Smooth muscle cell (in vitro differentiated cells): ENCODE measurements around the gene SHQ1. TPM values are rescaled to one million over a fixed set of nuclear protein-coding genes. Genes with fewer than 3 reads are reported as not detected.

Source experiments
- DNase-seq: peaks from one replicate; lab custom pipeline; 2025; ENCODE audit not compliant: unreplicated experiment; lab: John Stamatoyannopoulos, UW
- H2AFZ ChIP-seq: fragments of 200-600 bp; sonication (generic); 2 replicates; pipeline ENCODE4 v1.6.0; 2016; ENCODE audit warnings: antibody characterized with exemption, low read depth, mild to moderate bottlenecking
- H3F3A ChIP-seq: fragments of 200-600 bp; sonication (generic); 2 replicates; pipeline ENCODE4 v1.6.0; 2017; ENCODE audit warnings: antibody characterized with exemption, low read depth
- H3K27ac ChIP-seq: fragments of 200-600 bp; sonication (generic); 2 replicates; pipeline ENCODE4 v1.5.1; 2016; ENCODE audit warnings: low read depth, mild to moderate bottlenecking
- H3K27me3 ChIP-seq: fragments of 200-600 bp; sonication (generic); 2 replicates; pipeline ENCODE4 v1.6.1; 2016; ENCODE audit warnings: low read depth, mild to moderate bottlenecking
- H3K36me3 ChIP-seq: fragments of 200-600 bp; sonication (generic); 2 replicates; pipeline ENCODE4 v1.5.1; 2016; ENCODE audit warnings: low read depth
- H3K4me1 ChIP-seq: fragments of 200-600 bp; sonication (generic); 2 replicates; pipeline ENCODE4 v1.5.1; 2016; ENCODE audit warnings: low read depth
- H3K4me2 ChIP-seq: fragments of 200-600 bp; sonication (generic); 2 replicates; pipeline ENCODE4 v1.6.0; 2016; ENCODE audit warnings: mild to moderate bottlenecking
- H3K4me3 ChIP-seq: fragments of 200-600 bp; sonication (generic); 2 replicates; pipeline ENCODE4 v1.5.1; 2016; ENCODE audit warnings: mild to moderate bottlenecking
- H3K79me2 ChIP-seq: fragments of 200-600 bp; sonication (generic); 2 replicates; pipeline ENCODE4 v1.6.0; 2016; ENCODE audit warnings: low read depth, mild to moderate bottlenecking
- H3K9ac ChIP-seq: fragments of 200-600 bp; sonication (generic); 2 replicates; pipeline ENCODE4 v1.6.0; 2016; ENCODE audit warnings: low read depth
- H3K9me3 ChIP-seq: fragments of 200-600 bp; sonication (generic); replicated peaks from 2 replicates; pipeline ENCODE4 v1.5.1; 2016; ENCODE audit warnings: low read depth
- H4K20me1 ChIP-seq: fragments of 200-600 bp; sonication (generic); 2 replicates; pipeline ENCODE4 v1.6.0; 2016; ENCODE audit warnings: low read depth
- WGBS: methylation state at CpG from one replicate; pipeline ENCODE4 v1.1.7; 2016; ENCODE audit warnings: low lambda C conversion rate; 5-methylcytosine and 5-hydroxymethylcytosine counted together
- polyA plus RNA-seq: library from polyadenylated mRNA; unstranded; fragments of >200 nt; fragmentation: Nextera tagmentation; extraction: Ambion mirVana; gene quantifications from 2 replicates; pipeline ENCODE4 v1.2.1, GENCODE V29; 2016
- total RNA-seq: library from RNA; depleted of rRNA; stranded (reverse); fragments of >200 nt; gene quantifications from 2 replicates; pipeline ENCODE4 v1.2.3, GENCODE V29; 2014
- TF ChIP-seq, protein P1 (sequence below): fragments of 200-600 bp; sonication (generic); IDR thresholded peaks from 2 replicates; pipeline ENCODE4 v1.5.1; 2017; ENCODE audit warnings: borderline replicate concordance, mild to moderate bottlenecking, antibody characterized with exemption; ENCODE audit not compliant: insufficient read depth, poor library complexity, severe bottlenecking

The SHQ1 gene
- total and polyA plus RNA-seq, 2 experiments from 2014 or later: 13.1 to 14.8 TPM

DNA sequence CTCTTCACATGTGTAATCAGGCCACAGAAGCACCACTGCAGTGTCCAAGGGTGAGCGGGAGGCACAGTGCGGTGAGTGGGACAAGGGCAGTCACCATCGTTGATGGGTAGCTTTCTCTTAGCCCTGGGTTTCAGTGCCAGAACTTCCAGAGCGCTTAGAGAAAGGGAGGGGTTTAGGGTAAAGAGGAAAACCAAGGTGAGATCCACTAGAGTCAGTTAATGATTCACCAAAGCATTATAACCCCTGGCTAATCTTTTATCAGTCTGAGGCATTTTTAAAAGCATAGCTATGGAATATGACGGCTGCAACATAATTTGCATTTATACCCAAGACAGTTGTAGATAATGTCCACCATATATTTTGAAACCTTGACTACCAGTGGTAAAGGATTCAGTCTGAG is 94.8 kb downstream of the SHQ1 start:
- no peaks in the 10 kb centered on the region for H3K27me3 ChIP-seq
- H3K27ac ChIP-seq: no peak overlapping the region
- DNase-seq: no peak
- no peaks in the 10 kb centered on the region for H3K79me2 ChIP-seq
- no peaks in the 10 kb centered on the region for H3F3A ChIP-seq
- no peaks in the 10 kb centered on the region for H4K20me1 ChIP-seq
- H3K4me3 ChIP-seq: no peak overlapping the region
- H3K4me1 ChIP-seq: no peaks in the 10 kb centered on the region
- TF ChIP-seq, protein P1, sequence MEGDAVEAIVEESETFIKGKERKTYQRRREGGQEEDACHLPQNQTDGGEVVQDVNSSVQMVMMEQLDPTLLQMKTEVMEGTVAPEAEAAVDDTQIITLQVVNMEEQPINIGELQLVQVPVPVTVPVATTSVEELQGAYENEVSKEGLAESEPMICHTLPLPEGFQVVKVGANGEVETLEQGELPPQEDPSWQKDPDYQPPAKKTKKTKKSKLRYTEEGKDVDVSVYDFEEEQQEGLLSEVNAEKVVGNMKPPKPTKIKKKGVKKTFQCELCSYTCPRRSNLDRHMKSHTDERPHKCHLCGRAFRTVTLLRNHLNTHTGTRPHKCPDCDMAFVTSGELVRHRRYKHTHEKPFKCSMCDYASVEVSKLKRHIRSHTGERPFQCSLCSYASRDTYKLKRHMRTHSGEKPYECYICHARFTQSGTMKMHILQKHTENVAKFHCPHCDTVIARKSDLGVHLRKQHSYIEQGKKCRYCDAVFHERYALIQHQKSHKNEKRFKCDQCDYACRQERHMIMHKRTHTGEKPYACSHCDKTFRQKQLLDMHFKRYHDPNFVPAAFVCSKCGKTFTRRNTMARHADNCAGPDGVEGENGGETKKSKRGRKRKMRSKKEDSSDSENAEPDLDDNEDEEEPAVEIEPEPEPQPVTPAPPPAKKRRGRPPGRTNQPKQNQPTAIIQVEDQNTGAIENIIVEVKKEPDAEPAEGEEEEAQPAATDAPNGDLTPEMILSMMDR: no peak
- no peaks in the 10 kb centered on the region for H3K36me3 ChIP-seq
- H3K9ac ChIP-seq: no peak overlapping the region
- WGBS: 94% methylated on average over 5 of the region's 5 CpGs
- H2AFZ ChIP-seq: no peak overlapping the region
- H3K9me3 ChIP-seq: no peaks in the 10 kb centered on the region
- no peak overlapping the region for H3K4me2 ChIP-seq

DNA sequence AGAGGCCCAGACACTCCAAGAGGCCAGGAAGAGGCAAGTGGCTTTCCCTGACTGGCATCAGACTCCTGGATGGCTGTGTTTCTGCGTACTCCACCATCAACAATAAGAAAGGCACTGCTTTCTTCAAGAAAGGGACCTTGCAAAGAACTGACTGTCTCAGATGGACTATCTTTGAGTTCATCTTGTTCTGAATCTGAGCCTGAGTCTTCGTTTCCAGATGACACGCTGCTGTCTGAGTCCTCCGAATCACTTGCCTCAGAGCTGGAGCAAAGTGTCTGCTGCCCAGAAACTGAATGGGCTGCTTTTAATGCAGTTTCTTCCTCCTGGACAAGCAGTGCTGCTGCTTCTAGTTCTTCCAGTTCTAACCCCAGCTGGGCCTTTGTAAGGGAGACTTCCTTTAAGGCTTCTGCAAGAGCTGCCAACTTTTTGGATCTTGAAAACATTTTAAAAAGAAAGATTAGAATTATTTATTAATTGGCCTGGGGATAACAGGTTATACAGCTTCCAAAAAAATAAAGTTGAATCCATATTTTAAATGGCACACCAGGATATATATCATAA is 97.8 kb downstream of the SHQ1 start:
- no peak overlapping the region for H3K27ac ChIP-seq
- no peak overlapping the region for H3K4me2 ChIP-seq
- H3K9ac ChIP-seq: no peak overlapping the region
- no peak overlapping the region for H2AFZ ChIP-seq
- H3K4me3 ChIP-seq: no peak overlapping the region
- H3K36me3 ChIP-seq: no peaks in the 10 kb centered on the region
- H3K27me3 ChIP-seq: no peaks in the 10 kb centered on the region
- DNase-seq: no peak
- 70% methylated on average over 4 of the region's 4 CpGs for WGBS
- TF ChIP-seq, protein P1: no peak
- peaks cover 14% of the 10 kb centered on the region for H3K4me1 ChIP-seq
- no peaks in the 10 kb centered on the region for H3K79me2 ChIP-seq
- H3F3A ChIP-seq: no peaks in the 10 kb centered on the region
- no peaks in the 10 kb centered on the region for H3K9me3 ChIP-seq
- no peaks in the 10 kb centered on the region for H4K20me1 ChIP-seq

DNA sequence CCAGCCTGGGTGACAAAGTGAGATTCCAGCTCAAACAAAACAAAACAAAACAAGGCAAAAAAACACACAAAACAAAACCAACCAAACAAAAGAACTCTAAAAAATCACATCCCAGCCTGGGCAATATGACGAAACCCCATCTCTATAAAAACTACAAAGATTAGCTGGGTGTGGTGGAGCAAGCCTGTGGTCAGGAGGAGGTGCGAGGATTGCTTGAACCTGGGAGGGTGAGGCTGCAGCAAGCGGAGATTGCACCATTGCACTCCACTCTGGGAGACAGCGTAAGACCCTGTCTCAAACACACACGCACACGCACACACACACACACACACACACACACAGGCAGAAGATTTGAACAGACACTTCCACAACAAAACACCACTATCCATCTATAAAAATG is 99.6 kb downstream of the SHQ1 start:
- H3K9ac ChIP-seq: no peak overlapping the region
- H2AFZ ChIP-seq: no peak overlapping the region
- H3K4me1 ChIP-seq: peaks cover 25% of the 10 kb centered on the region
- H4K20me1 ChIP-seq: no peaks in the 10 kb centered on the region
- WGBS: 90% methylated on average over 6 of the region's 6 CpGs
- no peaks in the 10 kb centered on the region for H3K36me3 ChIP-seq
- H3K9me3 ChIP-seq: no peaks in the 10 kb centered on the region
- DNase-seq: no peak
- no peaks in the 10 kb centered on the region for H3F3A ChIP-seq
- no peak overlapping the region for H3K27ac ChIP-seq
- TF ChIP-seq, protein P1: no peak
- H3K27me3 ChIP-seq: no peaks in the 10 kb centered on the region
- H3K79me2 ChIP-seq: no peaks in the 10 kb centered on the region
- H3K4me2 ChIP-seq: no peak overlapping the region
- H3K4me3 ChIP-seq: no peak overlapping the region
